ENCODE measurements around the gene PALD1.

The PALD1 gene

DNA sequence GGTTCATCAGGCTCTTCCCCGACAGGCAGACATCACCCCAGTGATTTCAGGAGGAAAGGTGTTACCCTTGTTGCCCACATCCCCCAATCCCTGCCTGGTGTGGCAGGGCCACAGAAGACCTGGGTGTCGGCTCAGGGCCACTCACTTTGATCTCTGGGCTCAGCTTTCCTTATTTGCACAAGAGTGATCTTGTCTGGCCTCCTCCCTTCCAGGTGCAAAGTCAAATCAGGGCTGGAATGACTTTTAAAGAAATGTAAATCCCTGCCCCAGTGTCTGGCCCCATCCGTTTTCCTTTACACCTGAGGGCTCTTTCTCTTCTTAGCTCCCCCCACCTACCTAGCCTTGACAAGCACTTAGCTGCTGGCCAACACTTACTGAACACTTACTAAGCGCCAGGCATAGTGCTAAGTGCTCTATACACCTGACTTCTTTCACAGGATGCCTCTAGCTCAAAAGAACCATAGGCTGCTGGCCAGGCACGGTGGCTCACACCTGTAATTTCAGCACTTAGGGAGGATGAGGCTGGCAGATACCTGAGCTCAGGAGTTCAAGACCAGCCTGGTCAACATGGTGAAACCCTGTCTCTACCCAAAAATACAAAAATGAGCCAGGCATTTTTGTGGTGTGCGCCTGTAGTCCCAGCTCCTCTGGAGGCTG lies 36.1 kb upstream of the PALD1 start:
- Histone ChIP-seq H3K27me3 (ENCODE audit: insufficient read depth, low read length) (peaks cover 51% of the 10 kb centered on the region), H3K36me3 (ENCODE audit: insufficient read depth, low read length) (no peaks in the 10 kb centered on the region), H3K4me1 (ENCODE audit: insufficient read depth, low read length) (no peaks in the 10 kb centered on the region), H2AFZ (ENCODE audit: low read depth, low read length) (no peak overlapping the region), H3K9me3 (ENCODE audit: low read length) (peaks cover 8% of the 10 kb centered on the region), H3K4me3 (ENCODE audit: low read length) (no peak overlapping the region)

DNA sequence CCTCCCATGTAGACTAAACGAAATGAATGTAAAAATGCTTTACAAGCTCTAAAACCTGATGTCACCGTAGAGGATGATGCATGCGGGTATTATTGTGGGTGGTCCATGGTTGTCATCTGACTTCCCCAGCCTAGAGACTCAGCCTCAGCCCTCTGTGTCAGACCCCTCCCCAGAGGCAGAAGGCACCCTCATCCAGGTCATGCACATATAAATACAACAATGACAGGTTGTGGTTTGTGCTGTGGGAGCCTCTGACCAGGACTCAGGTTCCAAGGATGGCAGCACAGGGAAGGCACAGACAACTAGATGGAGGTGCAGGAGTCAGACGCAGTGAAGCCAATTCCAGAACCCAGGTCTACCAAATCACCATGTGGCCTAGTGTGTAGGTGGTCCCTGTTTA lies 33.8 kb upstream of the PALD1 start:
- Histone ChIP-seq H2AFZ (ENCODE audit: low read depth, low read length) (no peak overlapping the region), H3K36me3 (ENCODE audit: insufficient read depth, low read length) (no peaks in the 10 kb centered on the region), H3K9me3 (ENCODE audit: low read length) (peaks cover 8% of the 10 kb centered on the region), H3K27me3 (ENCODE audit: insufficient read depth, low read length) (peaks cover 45% of the 10 kb centered on the region), H3K4me3 (ENCODE audit: low read length) (no peak overlapping the region), H3K4me1 (ENCODE audit: insufficient read depth, low read length) (peaks cover 3% of the 10 kb centered on the region)

DNA sequence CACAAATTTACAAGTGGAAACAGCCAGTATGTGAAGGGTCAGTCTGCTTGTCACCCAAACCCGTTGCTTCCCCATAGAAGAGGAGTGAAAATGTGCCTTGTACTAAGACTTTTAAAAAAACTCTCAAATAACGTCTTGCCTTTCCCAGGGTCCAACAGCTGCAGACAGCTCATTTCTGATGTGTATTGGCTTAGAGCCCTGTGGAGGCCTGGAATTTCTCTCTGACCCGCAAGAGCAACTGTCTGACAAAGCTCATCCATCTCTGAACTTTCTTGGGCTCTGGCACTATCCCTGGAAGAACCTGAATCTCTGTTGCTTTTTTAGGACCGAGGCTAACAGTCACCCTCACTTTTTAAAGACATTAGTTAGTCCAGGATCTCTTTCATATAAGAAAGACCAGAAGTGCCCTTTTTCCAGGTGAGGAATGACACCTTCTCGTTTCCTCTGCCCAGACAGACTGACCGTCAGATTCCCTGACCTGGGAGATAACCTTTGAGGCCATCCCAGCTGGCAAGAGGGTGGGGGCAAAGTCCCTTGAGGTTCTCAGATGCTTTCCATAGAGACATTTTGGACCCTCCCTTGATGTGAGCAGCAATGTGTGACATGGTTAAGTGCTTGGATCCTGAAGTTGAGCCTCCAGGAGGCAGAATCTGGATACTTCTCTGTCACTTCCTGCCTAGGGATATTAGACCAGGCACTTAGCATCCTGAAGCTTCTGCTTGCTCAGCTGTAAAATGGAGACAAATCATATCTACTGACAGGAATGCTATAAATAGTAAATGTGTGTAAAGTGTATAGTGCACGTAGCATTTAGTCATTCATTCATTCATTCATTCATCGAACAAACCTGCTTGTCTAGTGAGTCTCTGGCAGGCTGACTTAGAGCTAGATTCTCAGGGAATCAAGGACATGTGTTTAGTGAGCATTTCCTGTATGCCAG lies 32.6 kb upstream of the PALD1 start:
- peaks cover 8% of the 10 kb centered on the region for H3K9me3 ChIP-seq (ENCODE audit: low read length)
- H3K27me3 ChIP-seq (ENCODE audit: insufficient read depth, low read length): peaks cover 39% of the 10 kb centered on the region

DNA sequence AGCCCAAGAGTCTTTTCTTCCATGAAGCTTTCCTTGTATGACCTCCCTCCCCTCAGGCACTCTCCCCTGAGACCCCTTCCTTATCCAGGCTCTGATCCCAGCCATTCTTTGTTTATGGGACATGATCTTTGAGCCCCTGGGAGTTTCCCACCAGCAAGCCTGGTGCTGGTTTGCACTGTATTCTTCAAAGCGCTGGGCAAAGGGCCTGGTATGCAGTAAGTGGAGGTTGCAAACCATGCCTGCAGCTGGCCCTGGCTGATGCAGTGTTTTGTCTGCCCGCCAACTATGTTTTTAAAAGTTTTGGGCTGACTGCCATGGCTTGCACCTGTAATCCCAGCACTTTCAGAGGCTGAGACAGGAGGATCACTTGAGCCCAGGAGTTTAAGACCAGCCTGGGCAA lies 30.3 kb upstream of the PALD1 start:
- Histone ChIP-seq H3K4me1 (ENCODE audit: insufficient read depth, low read length) (peaks cover 9% of the 10 kb centered on the region), H2AFZ (ENCODE audit: low read depth, low read length) (no peak overlapping the region), H3K4me3 (ENCODE audit: low read length) (no peak overlapping the region), H3K27me3 (ENCODE audit: insufficient read depth, low read length) (peaks cover 16% of the 10 kb centered on the region), H3K9me3 (ENCODE audit: low read length) (no peaks in the 10 kb centered on the region), H3K36me3 (ENCODE audit: insufficient read depth, low read length) (no peaks in the 10 kb centered on the region)

More for the DNA sequence above, 32.6 kb upstream of the PALD1 start:
- Histone ChIP-seq H3K4me1 (ENCODE audit: insufficient read depth, low read length) (peaks cover 7% of the 10 kb centered on the region), H3K36me3 (ENCODE audit: insufficient read depth, low read length) (no peaks in the 10 kb centered on the region), H2AFZ (ENCODE audit: low read depth, low read length) (no peak overlapping the region), H3K4me3 (ENCODE audit: low read length) (no peak overlapping the region)

DNA sequence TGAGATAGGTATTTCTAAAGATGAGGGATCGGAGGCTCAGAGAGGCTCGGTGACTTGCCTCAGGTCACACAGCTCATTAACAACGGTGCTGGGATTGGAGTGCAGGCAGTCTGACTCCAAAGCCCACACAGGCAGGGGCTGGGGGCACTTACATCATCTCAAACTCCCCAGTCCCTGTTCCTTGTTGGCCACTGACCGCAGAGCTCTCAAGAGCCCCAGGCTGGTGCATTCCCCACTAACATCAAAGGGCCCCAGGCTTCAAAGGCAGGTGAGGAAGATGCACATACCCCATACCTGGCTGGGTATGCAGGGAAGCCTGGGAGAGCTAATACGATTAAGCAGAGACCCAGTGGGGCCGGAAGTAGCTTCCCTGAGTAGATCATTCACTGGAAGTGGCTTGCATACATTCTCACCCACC lies 23.3 kb upstream of the PALD1 start:
- peaks cover 26% of the 10 kb centered on the region for H3K4me1 ChIP-seq (ENCODE audit: insufficient read depth, low read length)
- no peaks in the 10 kb centered on the region for H3K9me3 ChIP-seq (ENCODE audit: low read length)
- H3K27me3 ChIP-seq (ENCODE audit: insufficient read depth, low read length): peaks cover 42% of the 10 kb centered on the region
- no peak overlapping the region for H2AFZ ChIP-seq (ENCODE audit: low read depth, low read length)
- no peaks in the 10 kb centered on the region for H3K36me3 ChIP-seq (ENCODE audit: insufficient read depth, low read length)
- no peak overlapping the region for H3K4me3 ChIP-seq (ENCODE audit: low read length)

DNA sequence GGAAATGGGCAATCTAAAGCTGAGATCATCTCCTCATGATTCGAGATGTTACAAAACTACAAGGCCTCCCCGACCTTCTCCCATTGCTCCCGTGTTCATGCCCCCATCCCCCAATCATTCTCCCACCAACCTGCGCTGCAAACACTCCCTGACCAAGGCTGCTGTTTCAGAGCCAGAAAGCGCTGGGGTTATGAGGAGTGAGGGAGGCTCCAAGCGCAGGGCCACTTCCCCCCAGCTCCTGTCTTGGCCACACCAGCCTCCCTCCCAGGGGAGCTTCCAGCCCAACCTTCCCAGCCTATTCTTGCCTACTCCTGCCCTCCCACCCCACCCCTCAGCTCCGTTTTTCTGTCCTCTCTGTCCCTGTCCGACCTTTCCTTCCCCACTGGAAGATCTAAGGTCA lies 22.4 kb upstream of the PALD1 start:
- no peaks in the 10 kb centered on the region for H3K9me3 ChIP-seq (ENCODE audit: low read length)
- no peak overlapping the region for H3K4me3 ChIP-seq (ENCODE audit: low read length)
- H2AFZ ChIP-seq (ENCODE audit: low read depth, low read length): no peak overlapping the region
- H3K36me3 ChIP-seq (ENCODE audit: insufficient read depth, low read length): no peaks in the 10 kb centered on the region
- H3K4me1 ChIP-seq (ENCODE audit: insufficient read depth, low read length): peaks cover 20% of the 10 kb centered on the region
- H3K27me3 ChIP-seq (ENCODE audit: insufficient read depth, low read length): peaks cover 38% of the 10 kb centered on the region

DNA sequence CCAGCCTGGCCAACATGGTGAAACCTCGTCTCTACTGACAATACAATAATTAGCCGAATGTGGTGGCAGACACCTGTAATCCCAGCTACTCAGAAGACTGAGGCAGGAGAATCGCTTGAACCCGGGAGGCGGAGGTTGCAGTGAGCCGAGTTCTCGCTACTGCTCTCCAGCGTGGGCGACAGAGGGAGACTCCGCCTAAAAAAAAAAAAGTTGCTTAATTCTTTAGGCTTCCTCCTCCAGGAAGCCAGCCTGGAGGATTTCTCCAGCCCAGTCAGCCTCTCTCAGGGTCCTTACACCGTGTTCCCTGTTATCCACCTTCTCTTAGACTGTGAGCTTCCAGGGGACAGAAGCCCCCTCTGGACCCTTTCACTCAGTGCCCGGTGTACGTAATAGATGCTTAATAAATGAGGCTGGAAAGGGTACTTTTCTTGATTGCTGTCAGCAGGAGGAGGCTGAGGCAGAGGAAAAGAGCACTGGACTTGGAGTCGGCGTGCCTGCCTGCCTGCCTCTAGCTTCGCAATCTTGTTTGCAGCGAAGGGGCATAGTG lies 20.7 kb upstream of the PALD1 start:
- no peaks in the 10 kb centered on the region for H3K9me3 ChIP-seq (ENCODE audit: low read length)
- H3K27me3 ChIP-seq (ENCODE audit: insufficient read depth, low read length): peaks cover 38% of the 10 kb centered on the region
- H2AFZ ChIP-seq (ENCODE audit: low read depth, low read length): no peak overlapping the region
- H3K4me1 ChIP-seq (ENCODE audit: insufficient read depth, low read length): peaks cover 20% of the 10 kb centered on the region
- peak overlapping the region; percentile 26 for H3K4me3 ChIP-seq (ENCODE audit: low read length)
- no peaks in the 10 kb centered on the region for H3K36me3 ChIP-seq (ENCODE audit: insufficient read depth, low read length)

DNA sequence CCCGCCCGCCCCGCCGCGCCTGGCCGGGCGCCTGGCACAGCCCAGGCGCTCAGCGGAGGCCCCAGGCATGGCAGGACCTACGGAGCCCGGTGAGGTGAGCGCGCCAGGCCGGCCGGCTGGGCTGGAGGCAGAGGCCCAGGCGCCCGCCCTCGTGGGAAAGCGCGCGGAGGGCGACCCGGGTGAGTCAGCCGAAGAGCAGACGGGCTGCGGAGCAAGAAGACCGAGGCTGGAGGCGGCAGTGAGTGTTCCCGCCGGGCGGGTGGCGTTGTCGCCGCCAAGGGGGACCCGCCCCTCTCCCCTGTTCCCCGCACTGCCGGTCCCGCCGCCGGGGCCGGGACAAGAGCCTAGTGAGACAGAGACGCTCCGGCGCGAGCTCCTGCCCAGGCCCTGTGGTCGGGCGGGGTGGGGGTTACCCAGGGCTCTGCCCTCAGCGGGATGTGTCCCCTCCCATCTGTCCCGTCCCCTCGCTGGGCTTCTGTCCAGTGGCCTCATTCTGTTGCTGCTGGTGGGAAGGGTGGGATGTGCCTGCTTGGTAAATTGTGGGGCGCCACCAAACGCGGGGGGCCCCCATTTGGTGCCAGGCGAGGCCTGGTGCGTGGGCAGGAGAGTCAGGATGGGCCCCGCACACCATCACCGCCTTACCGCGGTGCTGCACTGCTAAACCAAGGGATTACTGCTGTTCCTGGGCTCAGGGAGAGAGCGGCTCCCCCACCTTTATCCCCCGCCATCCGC lies 20.1 kb upstream of the PALD1 start:
- Histone ChIP-seq H2AFZ (ENCODE audit: low read depth, low read length) (peak overlapping the region; percentile 39), H3K9me3 (ENCODE audit: low read length) (no peaks in the 10 kb centered on the region), H3K4me3 (ENCODE audit: low read length) (peak overlapping the region; percentile 26), H3K27me3 (ENCODE audit: insufficient read depth, low read length) (peaks cover 38% of the 10 kb centered on the region), H3K36me3 (ENCODE audit: insufficient read depth, low read length) (no peaks in the 10 kb centered on the region), H3K4me1 (ENCODE audit: insufficient read depth, low read length) (peaks cover 20% of the 10 kb centered on the region)

DNA sequence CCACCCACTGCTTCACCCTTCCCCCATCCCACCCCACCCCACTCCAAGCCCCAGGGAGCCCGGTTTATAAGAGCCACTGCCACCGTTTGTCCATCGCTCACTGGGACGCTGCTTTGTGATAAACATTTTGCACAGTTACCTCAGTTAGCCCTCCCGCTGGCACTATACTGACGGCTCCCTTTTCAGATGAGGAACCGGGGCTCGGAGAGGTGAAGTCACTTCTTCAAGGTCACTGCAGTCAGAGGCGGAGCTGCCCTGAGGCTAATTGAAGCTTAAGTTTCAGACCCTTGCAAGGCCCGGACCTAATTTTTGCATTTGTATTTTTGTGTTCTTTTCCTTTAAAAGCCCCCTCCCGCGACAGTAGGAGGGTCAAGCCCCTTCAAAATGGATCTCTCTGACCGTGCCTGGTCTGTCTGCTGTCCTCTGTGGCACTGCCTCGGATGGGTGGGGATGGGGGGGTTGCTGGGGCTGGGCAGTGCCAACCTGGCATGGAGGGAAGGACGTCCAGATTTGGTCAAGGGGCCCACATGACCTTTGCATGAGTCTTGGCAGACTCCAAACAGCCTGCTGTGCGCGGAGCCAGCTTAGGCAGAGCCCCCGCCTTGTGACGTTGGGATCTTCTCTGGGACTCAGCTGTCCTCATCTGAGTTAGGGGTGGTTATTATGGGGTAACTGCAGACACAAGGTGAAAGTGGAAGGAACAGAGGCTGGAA lies 19.4 kb upstream of the PALD1 start:
- Histone ChIP-seq H3K36me3 (ENCODE audit: insufficient read depth, low read length) (no peaks in the 10 kb centered on the region), H2AFZ (ENCODE audit: low read depth, low read length) (no peak overlapping the region), H3K4me3 (ENCODE audit: low read length) (no peak overlapping the region), H3K4me1 (ENCODE audit: insufficient read depth, low read length) (peaks cover 20% of the 10 kb centered on the region), H3K27me3 (ENCODE audit: insufficient read depth, low read length) (peaks cover 38% of the 10 kb centered on the region), H3K9me3 (ENCODE audit: low read length) (no peaks in the 10 kb centered on the region)

DNA sequence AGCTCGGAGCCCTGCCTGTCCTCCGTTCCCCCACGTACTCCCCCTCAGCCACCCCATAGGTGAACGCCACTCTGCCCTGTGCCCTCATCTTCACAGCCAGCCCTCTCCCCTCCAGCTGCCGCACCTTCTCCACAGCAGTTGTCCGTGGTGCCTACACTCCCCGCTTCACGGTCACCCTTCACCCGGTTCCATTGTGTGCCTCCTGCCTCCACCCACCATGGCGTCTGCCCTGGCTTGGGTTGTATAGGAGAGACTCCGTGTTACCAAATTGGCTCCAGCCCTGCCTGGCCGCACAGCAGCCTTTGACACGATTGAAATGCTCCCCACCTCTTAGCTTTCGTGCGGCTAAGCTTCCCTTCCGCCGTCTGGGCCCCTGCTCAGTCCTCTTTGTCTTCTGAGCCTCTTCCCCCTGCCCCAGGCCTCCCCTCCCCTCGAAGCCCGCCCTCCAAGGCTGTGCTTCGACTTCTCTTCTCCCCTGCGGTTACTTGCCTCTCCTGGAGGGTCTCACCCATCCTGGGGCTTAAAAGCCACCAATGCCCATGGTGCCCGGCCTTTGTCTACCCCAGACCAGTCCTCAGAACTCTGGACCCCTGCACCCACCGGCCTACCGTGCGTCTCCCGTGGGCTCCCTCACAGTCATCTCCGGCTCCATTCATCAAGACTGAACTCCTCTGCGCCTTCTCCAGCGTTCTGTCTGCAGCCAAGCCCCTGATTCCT lies 18.6 kb upstream of the PALD1 start:
- Histone ChIP-seq H3K9me3 (ENCODE audit: low read length) (no peaks in the 10 kb centered on the region), H3K36me3 (ENCODE audit: insufficient read depth, low read length) (no peaks in the 10 kb centered on the region), H3K4me3 (ENCODE audit: low read length) (no peak overlapping the region), H3K4me1 (ENCODE audit: insufficient read depth, low read length) (peaks cover 20% of the 10 kb centered on the region), H3K27me3 (ENCODE audit: insufficient read depth, low read length) (peaks cover 36% of the 10 kb centered on the region), H2AFZ (ENCODE audit: low read depth, low read length) (no peak overlapping the region)

DNA sequence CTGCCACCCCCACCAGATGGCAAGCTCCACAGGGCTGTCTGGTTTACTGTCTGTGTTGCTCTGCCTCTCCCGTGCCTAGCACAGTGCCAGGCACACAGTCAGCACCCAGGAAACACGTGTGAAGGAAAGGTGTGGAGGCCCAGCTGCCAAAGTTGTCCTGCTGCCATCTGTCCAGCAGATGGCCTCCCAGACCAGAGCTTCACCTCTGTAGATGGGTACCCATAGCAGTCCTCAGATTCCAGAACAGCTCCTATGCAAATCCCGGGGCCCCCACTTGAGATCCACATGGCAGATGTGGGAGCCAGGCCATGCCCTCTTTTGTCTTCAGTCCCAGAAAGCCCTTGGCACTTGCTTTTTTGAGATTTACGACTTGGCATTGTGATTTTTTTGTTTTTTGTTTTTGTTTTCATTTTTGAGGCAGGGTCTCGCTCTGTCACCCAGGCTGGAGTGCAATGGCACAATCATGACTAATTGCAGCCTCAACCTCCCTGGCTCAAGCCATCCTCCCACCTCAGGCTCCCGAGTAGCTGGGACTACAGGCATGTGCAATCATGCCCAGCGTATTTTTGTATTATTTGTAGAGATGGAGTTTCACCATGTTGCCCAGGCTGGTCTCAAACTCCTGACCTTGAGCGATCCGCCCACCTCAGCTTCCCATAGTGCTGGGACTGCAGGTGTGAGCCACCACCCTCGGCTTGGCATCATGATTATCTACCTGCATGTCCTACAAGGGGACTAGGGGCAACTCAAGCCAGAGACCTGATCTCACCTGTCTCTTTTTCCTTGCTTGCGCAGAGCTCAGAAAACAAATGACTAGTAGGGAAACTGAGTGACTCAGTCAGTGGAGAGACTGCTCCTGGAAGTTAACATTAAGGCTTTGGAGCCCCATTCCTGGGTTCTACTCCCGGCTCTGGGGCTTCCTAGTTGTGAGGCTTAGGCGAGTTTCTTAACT lies 16.9 kb upstream of the PALD1 start:
- H2AFZ ChIP-seq (ENCODE audit: low read depth, low read length): no peak overlapping the region
- H3K9me3 ChIP-seq (ENCODE audit: low read length): no peaks in the 10 kb centered on the region
- H3K36me3 ChIP-seq (ENCODE audit: insufficient read depth, low read length): no peaks in the 10 kb centered on the region
- H3K4me3 ChIP-seq (ENCODE audit: low read length): no peak overlapping the region
- H3K4me1 ChIP-seq (ENCODE audit: insufficient read depth, low read length): peaks cover 20% of the 10 kb centered on the region
- peaks cover 28% of the 10 kb centered on the region for H3K27me3 ChIP-seq (ENCODE audit: insufficient read depth, low read length)
